RCC 7860 (cell line): ENCODE results near the gene PLBD1.

ENCODE experiments used
- DNase-seq: peaks from one replicate; pipeline ENCODE4 v3.0.0-alpha.2; 2015; ENCODE audit warnings: low spot score
- FAIRE-seq: peaks from 2 replicates; lab custom pipeline; 2012; peaks lifted over from hg19 to GRCh38; lab: Jason Lieb, UNC

The PLBD1 gene

DNA sequence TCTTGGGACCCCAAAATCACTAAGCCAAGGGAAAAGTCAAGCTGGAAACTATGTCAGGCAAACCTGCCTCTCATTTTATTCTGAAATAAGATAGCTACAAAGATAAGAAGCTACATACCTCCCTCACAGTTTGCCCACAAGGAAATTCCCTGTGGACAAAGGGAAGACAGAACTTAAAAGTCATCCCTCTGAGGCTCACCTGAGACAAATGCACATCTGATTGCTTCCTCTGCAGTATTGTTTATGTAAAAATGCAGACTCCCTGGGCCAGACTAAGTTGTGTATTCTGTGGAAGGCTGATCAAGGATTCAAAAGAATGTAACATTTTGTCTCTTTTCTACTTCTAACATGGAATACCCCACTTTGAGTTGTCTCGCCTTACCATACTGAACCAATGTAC lies 2.5 kb upstream of the PLBD1 start:
- FAIRE-seq = no peak

DNA sequence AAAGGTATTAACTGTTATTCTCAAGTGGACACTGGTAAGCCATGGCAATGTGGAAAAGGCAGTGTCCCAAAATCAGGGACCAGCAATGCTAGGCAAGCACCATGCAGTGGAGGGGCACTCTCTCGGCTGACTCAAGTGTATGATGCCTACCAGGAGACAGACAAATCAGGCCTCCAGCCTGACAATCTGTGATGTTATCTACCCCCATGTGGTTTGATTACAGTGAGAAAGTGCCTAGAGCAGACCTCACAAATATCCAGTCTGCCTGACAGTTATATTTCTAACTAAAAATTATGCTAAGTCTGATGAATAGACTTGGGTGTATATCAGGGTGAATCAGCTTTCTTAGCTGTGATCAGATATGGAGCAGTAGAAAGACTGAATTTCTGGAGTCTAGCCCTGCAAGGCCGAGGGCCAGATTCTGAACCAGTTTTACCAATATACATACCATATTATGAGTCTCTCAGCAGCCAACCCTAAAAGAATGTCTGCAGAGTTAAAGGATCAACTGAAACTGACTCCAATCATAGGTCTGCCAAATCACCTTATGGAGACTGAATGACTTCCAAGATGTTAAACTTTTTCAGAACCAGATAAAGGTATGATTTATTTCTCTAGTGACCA lies 3.2 kb downstream of the PLBD1 start:
- no peak for FAIRE-seq

More for the DNA sequence above, 2.5 kb upstream of the PLBD1 start:
- no peak for DNase-seq

DNA sequence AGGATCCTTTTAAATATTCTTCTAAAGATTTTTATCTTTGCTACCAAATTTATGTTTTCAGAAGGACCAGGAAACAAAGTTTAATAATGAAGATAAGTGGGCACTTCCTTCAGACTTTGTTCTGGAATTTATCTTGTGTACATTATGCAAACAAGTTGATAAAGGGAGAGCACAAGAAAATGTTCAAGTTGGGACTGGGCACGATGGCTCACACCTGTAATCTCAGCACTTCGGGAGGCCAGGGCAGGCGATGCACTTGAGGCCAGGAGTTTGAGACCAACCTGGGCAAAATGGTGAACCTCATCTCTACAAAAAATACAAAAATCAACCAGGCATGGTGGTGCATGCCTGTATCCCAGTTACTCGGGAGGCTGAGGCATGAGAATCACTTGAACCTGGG lies 4.6 kb downstream of the PLBD1 start:
- DNase-seq = no peak
- no peak for FAIRE-seq

More for the DNA sequence above, 3.2 kb downstream of the PLBD1 start:
- no peak for DNase-seq

DNA sequence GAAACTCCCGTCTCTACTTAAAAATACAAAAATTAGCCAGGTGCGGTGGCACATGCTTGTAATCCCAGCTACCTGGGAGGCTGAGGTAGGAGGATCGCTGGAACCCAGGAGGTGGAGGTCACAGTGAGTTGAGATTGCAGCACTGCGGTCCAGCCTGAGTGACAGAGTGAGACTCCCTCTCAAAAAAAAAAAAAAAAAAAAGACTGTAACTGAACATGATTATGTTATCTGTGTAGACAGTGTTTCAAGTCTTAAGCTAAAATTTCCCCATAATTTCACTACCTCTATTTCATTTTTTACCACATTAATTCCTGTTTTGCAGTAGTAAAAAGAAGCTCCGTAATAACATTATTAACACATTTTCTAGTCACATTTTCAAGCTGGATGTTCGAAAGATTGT lies 5.4 kb downstream of the PLBD1 start:
- FAIRE-seq = no peak

DNA sequence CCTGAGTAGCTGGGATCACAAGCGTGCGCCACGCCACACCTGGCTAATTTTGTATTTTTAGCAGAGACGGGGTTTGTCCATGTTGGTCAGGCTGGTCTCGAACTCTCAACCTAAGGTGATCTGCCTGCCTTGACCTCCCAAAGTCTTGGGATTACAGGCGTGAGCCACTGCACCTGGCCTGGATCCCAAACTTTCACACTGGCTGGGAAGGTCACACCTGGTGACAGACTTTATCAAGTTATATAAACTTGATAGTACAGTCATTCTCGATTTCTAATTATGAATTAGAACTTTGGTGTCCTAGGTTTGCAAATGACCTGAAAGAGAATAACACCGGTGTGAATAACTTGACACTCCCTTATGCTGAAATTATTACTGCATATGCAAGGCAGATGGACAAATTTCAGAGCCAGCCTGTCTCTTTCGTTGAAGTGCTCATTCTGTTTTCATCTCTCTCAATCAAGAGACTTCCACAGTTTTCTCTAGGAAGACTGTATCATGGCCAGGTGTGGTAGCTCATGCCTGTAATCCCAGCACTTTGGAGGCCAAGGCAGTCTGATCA lies 5.9 kb downstream of the PLBD1 start:
- FAIRE-seq = no peak

More for the DNA sequence above, 5.4 kb downstream of the PLBD1 start:
- DNase-seq = no peak

DNA sequence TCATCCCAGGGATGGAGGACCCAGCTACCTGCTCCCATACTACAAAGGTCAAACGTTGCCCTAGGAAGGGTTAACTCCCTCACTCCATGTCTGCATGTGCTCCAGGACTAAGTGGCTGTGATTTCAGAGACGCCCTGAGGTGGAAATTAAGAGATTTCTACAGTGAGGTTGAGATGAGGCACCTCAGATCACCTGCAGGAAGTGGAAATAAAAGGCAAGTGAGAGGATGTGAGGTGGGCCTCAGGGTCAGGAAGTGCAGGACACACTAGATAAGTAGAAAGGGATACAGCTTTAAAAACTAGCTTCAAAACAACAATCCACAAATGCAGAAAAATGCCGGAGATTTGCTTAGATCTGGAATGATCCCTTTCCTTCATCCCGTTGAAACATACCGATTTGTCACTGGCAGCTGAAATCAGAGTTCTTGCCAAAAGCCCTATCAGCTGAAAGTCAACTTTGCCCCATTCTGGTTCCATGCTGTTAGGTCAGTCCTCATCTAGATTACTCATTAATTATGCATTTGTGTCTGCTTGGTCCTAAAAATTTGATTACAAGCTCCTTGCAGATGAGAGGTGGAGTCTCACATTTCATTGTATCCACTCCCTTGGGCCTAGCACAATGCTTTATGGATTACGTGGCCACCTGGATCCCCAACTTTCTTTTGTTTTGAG lies 6.6 kb downstream of the PLBD1 start:
- DNase-seq (no peak), FAIRE-seq (no peak)

More for the DNA sequence above, 5.9 kb downstream of the PLBD1 start:
- DNase-seq = no peak

DNA sequence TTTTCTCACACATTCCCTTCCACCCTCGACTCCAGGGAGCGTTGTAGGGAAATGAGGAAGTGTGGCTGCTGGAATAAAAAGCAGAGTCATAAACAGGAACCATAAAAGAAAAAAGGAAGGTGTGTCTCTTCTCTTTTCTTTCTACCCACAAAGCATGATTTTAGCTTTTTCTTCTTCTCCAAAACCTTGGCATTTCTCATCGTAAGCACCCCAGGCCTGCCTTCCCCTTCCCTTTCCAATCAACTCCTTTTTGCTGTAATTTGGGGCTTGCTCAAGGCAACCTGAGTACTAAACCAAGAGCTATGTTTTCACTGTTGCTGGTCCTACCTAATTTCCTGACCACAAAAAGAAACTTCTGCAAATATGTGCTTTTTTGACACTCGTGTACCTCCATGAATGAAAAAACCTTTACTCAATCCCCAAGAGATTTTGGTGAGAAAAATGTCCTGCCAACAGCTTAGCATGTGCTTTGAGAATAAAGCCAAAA lies 9.2 kb downstream of the PLBD1 start:
- no peak for DNase-seq
- FAIRE-seq = no peak

DNA sequence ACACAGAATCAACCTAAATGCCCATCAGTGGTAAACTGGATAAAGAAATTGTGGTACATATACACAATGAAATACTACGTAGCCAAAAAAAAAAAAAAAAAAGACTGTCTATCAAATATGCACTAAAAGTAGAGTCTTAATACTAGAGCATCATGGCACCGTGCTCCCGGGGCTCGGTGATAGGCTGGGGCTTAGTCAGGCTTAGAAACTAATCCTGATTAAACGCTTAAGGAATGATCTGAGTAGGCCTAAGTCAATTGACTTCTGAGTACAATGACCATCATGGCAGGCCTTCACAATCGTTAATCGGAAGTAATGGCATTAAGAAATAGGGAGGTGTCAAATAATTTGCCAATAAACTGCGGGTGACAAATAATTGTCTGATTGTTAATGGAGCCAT lies 9.7 kb downstream of the PLBD1 start:
- FAIRE-seq (no peak), DNase-seq (no peak)

DNA sequence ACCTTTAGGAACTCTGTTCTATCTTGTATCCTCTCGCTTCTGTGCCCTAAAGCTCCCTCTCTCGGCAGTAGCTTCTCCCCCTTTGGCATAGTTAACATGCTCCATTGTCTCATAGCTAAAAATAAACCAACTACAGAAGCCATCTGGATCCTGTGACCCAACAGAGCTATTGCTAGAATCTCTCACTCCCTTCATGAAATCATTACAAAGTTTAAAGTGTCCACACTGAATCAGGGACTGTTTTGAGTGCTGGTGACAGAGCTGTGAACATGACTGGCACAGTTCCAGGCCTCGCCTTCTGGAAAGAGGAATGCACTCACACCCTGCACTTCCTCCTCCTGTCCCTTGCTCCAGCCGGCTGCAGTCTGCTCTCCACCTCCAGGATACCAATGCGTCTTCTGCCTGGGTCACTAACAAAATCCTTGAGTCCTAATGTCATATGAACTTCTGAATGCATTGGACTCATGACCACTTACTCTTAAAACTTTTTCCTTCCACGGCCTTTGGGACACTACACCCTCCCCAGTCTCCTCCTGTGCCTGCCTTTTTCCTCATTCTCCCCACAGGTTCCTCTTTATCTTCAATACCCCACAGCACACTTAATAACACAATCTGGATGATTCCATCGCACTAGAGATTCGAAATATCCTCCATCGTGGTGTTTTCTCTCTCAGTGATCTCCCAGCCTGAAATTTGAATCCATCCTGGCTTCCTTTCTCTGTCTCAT lies 13.2 kb downstream of the PLBD1 start:
- FAIRE-seq (no peak), DNase-seq (no peak)

DNA sequence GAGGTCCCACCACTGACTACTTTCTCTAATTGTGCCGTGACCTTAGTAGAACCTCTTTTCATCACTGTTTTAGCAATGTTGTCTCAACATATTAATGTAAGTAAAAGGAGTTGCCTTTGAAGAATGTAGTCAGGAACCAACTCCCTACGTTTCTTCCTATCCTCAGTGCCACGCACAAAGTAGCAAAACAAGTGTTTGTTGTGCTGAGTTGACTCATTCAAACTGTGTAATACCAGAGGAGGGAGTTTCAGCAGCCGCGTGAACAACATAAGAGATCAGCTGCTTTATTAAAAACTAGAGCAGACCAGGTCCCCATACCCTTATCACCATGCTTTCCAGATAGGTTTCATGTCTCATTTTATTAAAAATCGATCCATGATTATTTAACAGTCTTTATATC lies 19.1 kb downstream of the PLBD1 start:
- FAIRE-seq = no peak

DNA sequence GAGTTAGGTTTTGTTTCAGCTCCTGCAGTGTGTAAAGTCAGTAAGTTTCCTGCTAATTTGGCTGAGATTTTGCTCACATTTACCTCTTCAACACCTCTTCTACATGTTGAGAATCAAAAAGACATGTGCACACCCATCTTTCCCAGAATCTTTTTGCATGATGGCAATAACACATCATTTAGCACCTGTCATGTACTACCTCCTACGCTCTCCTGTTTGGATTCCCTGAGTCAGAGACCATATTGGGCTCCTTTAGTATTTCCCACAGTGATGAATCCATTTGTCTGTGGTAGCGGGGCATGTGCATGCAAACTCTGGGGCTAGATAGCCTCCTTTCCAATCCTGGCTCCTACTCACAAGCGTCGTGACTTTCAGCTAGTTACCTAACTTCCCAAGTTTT lies 20.1 kb downstream of the PLBD1 start:
- no peak for FAIRE-seq
- DNase-seq = no peak

More for the DNA sequence above, 19.1 kb downstream of the PLBD1 start:
- no peak for DNase-seq

DNA sequence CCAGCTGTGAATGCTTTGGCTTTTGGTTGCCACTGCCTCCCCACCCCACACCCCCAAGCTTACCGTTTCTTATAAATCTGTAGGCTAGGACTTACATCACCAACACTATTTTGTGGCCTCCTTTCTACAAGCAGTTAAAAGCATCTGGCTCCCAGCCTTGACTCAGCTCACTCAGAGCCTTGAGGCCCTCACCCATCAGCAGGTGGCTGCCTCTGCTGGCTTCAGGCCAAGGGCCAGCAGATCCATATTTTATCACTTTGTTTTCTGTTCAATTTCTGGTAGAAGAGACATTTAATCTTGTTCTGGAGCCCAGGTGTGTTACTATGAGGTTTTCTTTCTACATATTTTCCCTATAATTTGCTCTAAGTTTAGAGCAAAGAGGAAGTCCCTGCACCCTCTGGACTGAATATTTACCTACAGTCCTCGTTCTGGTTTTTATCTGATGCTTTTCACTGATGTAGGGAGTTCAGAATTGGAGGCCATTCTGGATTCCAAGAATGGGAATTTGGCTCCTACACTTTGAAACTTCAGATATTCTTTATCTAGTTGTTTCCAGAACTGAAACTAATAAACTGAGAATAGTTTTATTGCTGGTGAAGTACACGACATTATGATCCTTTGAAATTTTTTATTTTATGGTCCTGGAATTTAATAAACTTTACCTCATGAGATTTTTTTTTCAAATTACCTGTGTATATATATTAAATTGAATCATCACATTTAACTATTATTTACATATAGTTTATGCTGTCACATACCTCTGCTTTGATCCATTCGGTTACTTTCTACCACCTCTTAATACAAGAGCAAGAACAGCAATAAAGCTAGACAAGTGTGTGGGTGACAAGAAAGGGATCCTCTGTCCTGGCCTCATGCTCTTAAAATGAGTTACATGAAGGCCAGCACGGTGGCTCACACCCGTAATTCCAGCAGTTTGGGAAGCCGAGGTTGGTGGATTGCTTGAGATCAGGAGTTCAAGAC lies 22.2 kb downstream of the PLBD1 start:
- FAIRE-seq = no peak
- no peak for DNase-seq

DNA sequence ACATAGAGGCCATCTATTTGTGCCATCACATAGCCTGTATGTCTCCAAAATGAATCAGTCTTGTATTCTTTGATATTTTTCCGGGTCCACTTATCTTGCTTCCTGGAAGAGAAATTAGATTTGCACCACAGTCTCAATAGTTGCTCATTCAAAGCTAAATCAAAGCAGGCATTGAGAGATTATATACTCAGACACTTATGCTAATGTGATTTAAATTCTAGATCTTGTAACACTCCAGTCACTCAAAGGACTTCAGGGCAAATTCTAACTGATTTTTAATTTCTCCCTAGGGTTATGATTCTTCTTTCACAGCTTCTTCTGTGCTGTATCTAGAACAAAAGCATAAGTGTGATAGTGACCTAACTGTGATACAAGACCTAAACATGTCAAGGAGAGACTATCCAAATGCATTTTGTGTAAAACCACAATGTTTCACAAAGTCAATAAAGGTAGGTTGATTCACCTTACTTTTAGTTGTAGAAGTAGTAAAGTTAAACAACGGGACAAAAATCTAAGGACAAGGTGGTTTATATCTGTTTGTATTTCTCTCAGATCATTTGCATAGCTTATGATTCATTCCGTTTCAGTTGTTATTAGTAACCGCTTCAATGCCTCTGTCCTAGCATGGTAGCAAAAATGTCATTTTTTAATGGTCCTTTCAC lies 26.8 kb downstream of the PLBD1 start:
- FAIRE-seq (no peak), DNase-seq (no peak)

DNA sequence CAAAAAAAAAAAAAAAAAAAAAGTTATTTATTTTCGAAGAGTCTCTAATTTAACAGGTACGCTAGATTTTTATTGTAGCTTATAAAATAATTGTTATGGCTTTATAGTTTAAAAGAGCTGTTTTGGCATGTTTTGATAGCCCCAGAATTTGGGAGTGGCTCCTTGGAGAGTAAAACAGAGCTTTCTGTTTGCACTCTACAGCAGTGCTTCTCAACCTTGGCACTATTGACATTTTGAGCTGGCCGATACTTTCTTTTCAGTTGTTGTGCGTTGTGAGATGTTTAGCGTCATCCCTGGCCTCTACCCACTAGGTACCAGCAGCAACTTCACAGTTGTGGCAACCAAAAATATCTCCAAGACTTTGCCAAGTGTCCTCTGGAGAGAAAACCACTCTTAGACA lies 30.6 kb downstream of the PLBD1 start:
- FAIRE-seq = no peak

DNA sequence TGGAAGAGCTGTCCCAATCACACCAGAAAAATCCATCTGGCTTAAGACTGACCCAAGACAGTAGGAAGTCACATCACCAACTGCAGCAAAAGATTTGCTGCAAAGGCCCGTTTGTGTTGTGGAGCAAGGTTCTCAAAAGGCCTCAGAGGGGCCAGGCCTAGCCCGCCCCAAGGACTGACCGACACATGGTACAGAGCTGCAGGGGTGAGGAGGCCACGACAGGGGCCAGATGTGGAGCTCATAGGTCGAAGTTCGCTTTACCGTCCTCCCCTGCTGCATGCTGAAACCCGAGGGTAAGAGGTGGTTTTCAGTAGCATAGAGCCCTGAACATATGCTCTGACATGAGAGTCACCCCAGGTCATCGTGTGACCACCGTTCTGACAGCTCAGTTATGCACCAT lies 35.5 kb downstream of the PLBD1 start:
- no peak for FAIRE-seq

More for the DNA sequence above, 30.6 kb downstream of the PLBD1 start:
- DNase-seq = no peak

DNA sequence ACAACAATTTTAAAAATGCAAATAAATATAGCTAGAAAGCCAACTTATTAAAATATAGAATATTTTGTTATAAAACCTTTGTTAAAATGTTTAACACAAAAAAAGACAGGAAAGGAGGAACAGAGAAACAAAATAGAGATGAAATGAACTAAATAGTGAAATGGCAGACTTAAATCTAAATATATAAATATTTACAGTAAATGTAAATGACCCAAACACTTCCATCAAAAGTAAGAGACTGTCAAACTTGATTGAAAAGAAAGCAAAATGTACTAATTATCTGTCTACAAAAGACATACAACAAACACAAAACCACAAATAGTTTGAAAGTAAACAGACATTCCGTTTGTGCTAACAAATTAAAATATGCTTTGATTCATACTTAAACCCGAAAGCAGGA lies 41.7 kb downstream of the PLBD1 start:
- no peak for DNase-seq
- FAIRE-seq = no peak

More for the DNA sequence above, 35.5 kb downstream of the PLBD1 start:
- no peak for DNase-seq

DNA sequence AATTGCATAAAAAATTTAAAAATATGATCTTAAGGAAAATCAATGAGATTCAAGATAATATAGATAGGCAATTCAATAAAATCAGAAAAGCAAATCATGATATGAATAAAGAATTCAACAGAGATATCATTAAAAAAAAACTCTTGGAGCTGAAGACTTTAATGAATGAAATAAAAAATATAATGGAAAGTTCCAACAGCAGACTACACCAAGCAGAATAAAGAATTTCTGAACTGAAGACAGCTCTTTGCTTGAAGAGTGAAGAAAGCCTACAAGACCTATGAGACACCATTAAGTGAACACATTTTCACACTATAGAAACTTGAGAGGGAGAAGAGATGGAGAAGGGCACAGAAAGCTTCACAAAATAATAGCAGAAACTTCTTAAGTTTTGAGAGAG lies 45.9 kb downstream of the PLBD1 start:
- FAIRE-seq = no peak
- DNase-seq = no peak

DNA sequence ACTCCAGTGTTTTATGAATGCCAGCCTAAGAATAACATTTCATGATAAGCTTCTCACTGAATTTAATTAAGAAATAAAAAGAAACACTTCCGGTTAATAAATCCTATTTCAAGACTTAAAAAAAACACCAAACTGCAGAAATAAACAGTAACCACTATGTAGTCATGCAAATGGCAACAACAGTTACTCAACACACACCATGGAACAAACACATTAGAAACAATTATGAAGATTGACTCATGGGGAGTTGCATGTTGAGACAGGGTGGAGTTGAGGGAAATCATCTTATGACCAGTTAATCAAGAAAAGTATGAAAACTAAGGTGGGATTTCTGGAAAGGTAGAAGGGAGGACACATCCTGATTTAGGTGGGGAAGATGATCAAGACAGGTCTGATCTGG lies 52.7 kb downstream of the PLBD1 start:
- FAIRE-seq (no peak), DNase-seq (no peak)

DNA sequence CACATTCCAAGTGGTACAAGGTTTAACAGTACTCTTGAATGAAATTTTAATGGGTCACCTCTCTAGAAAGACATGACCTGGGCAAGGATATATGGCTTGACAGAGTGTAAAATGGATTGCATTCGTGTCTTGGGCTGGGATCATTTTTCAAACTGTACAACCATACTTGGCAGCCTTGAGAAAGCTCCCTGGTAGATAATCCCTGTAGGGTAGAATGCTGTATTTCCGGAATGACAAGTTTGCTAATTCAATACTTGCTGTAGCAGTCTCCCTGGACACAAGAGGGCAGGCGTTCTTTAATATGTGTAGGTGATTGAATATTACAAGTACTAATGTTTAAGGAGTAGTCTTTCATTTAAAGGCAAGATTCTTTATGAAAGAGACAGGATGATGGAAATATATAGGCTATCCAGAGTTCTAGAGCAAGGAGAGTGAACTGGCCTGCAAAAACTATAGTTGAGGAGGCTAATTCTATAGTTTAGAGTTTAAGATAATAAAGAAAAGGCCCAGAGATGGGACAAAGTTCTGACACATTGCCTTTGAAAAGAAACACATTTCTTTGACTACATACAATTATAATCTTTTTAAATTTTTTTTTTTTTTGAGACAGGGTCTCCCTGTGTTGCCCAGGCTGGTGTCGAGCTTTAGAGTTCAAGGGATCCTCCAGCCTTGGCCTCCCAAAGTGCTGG lies 53.4 kb downstream of the PLBD1 start:
- DNase-seq = no peak
- no peak for FAIRE-seq
